Lower lobe of right lung (tissue), 2 donors: ENCODE measurements around the gene CT55. TPM values are rescaled to one million over a fixed set of nuclear protein-coding genes. Genes with fewer than 3 reads are reported as not detected.

ENCODE experiments used
- ATAC-seq, 2 donors: fragments of 200-7000 bp; cut with Tn5 transposase; one replicate each; pipeline ENCODE4 v1.9.1; 2020 to 2022; ENCODE audit warnings: mild to moderate bottlenecking in 2 of 2, moderate library complexity in 2 of 2
- DNase-seq: peaks from one replicate; pipeline ENCODE4 v3.0.0-alpha.2; 2020
- H3K27ac ChIP-seq: fragments of 200-600 bp; one replicate; pipeline ENCODE4 v1.8.0; 2022
- H3K27me3 ChIP-seq: fragments of 200-600 bp; one replicate; pipeline ENCODE4 v1.8.0; 2022; ENCODE audit warnings: low read depth
- H3K36me3 ChIP-seq: fragments of 200-600 bp; one replicate; pipeline ENCODE4 v1.8.0; 2022; ENCODE audit warnings: mild to moderate bottlenecking
- H3K4me1 ChIP-seq: fragments of 200-600 bp; one replicate; pipeline ENCODE4 v1.8.0; 2022
- H3K4me3 ChIP-seq: fragments of 200-600 bp; one replicate; pipeline ENCODE4 v1.8.0; 2022; ENCODE audit warnings: mild to moderate bottlenecking
- H3K9me3 ChIP-seq: fragments of 200-600 bp; one replicate; pipeline ENCODE4 v1.8.0; 2022
- CTCF ChIP-seq: fragments of 200-600 bp; IDR thresholded peaks from one replicate; pipeline ENCODE4 v1.8.0; 2022; ENCODE audit warnings: antibody characterized with exemption, mild to moderate bottlenecking
- intact Hi-C: fragments of 100-400 bp; cut with DNase I; formaldehyde crosslinking; loops from one replicate; pipeline ENCODE4 v1.11.0; 2022
- total RNA-seq: library from RNA; stranded (reverse); fragmentation: NEBNext Ultra II Directional; extraction: Animal tissue kit (Norgen Biotek cat#: 25700); gene quantifications from one replicate; pipeline ENCODE4 v1.2.1, GENCODE V29; 2021
- donor health status: DM: no; HTN: yes; CAD: no; lungs with severe emphysema.

Gene CT55
- total RNA-seq, 1 donor from 2014 or later, result not detected

GRCh38 chrX:135112096-135112729, 59.0 kb downstream of the CT55 start:
- no peak for DNase-seq
- Histone ChIP-seq H3K4me3 (no peak overlapping the region), H3K4me1 (no peaks in the 10 kb centered on the region), H3K9me3 (no peaks in the 10 kb centered on the region), H3K27ac (no peak overlapping the region), H3K27me3 (no peaks in the 10 kb centered on the region), H3K36me3 (no peaks in the 10 kb centered on the region)
- peak; percentile 52 for TF ChIP-seq CTCF
- intact Hi-C loops, result no loop called here
- peak; percentile 62 to 65 for ATAC-seq

DNA sequence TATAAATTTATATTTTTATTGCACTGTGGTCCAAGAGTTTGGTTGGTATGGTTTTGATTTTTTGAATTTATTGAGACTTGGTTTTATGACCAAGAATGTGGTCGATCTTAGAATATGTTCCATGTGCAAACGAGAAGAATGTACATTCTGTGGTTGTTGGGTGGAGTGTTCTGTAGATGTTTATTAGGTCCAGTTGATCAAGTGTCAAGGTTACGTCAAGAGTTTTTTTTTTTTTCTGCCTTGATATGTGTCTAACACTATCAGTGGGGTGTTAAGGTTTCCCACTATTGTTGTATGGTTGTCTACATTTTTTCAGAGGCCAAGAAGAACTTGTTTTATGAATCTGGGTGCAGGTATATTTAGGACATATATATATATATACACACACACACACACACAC, 61.6 kb downstream of the CT55 start:
- intact Hi-C loops, result no loop called here
- H3K27me3 ChIP-seq, result no peaks in the 10 kb centered on the region
- no peak for TF ChIP-seq CTCF
- no peak overlapping the region for H3K27ac ChIP-seq
- no peak overlapping the region for H3K4me3 ChIP-seq
- no peaks in the 10 kb centered on the region for H3K36me3 ChIP-seq
- DNase-seq (no peak), ATAC-seq (no peak)
- H3K4me1 ChIP-seq, result no peaks in the 10 kb centered on the region
- no peaks in the 10 kb centered on the region for H3K9me3 ChIP-seq

Other genes starting within 250 kb of the CT55 start
- 4.1 TPM for gene SMIM10, start 180.4 kb downstream of the CT55 start, total RNA-seq
- gene RTL8B, start 148.9 kb downstream of the CT55 start, total RNA-seq, result 11.9 TPM
- 66.8 TPM for gene RTL8C, start 139.0 kb downstream of the CT55 start, total RNA-seq
- gene RTL8A, start 119.3 kb downstream of the CT55 start, total RNA-seq, result 37.4 TPM
- 2.0 TPM for gene SMIM10L2B, start 72.7 kb downstream of the CT55 start, total RNA-seq
- gene ETDB, start 50.9 kb downstream of the CT55 start, total RNA-seq, result not detected
- gene ETDA, start 80.7 kb upstream of the CT55 start, total RNA-seq, result not detected
- gene ETDC, start 138.1 kb upstream of the CT55 start, total RNA-seq, result not detected
- 10.3 TPM for gene ZNF75D, start 172.7 kb upstream of the CT55 start, total RNA-seq
- gene ZNF449, start 173.4 kb upstream of the CT55 start, total RNA-seq, result 5.1 TPM